Iris pigment epithelial cell (primary cell): ENCODE measurements around the gene ELMO1.

Experiments
- DNase-seq: peaks from one replicate; pipeline ENCODE4 v3.0.0-alpha.2; 2011; ENCODE audit warnings: low read depth

Gene ELMO1

DNA sequence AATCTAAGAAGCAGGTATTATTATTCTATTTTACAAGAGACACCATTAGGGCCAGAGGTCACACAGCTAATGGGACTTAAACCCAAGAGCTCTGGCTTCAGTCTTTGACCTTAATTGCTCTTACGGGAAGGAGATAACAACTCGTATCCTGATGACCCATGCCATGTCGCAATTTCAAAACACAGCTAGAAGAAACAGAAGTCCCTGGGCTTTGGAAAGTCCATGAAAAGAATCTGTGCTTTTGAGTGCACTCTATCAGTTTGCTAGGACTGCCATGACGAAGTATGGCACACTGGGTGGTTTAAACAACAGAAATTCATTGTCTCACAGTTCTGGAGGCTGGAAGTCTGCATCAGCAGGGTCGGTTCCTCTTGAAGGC is 476.5 kb downstream of the ELMO1 start:
- no peak for DNase-seq

DNA sequence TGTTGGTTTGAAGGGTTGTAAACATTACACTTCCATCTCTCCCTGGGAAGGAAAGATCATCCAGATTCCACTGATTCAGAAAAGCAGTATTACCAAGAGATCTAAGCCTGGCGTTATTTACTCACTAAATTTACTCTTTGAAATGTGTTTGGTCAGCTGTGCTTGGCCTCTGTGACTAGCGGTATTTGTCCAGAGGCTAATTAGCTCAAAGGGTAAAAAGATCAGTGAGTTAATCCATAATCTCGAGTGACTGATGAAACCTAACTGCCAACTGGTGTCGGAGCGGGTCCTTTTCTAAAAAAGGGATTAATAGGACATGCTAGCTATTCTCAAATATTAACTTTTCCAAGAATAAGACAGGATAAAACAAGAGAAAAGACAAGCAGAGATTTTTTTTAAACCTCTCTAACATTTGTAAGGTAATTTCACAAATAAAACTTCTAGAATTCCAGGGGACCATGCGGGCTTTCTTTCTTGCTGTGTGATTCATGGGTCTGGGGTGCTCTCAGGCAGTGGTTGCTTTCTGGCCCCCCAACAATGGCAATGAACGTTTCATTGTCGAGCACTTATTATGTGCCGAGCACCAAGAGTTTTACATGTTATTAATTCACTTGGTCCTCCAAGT is 477.0 kb downstream of the ELMO1 start:
- no peak for DNase-seq

DNA sequence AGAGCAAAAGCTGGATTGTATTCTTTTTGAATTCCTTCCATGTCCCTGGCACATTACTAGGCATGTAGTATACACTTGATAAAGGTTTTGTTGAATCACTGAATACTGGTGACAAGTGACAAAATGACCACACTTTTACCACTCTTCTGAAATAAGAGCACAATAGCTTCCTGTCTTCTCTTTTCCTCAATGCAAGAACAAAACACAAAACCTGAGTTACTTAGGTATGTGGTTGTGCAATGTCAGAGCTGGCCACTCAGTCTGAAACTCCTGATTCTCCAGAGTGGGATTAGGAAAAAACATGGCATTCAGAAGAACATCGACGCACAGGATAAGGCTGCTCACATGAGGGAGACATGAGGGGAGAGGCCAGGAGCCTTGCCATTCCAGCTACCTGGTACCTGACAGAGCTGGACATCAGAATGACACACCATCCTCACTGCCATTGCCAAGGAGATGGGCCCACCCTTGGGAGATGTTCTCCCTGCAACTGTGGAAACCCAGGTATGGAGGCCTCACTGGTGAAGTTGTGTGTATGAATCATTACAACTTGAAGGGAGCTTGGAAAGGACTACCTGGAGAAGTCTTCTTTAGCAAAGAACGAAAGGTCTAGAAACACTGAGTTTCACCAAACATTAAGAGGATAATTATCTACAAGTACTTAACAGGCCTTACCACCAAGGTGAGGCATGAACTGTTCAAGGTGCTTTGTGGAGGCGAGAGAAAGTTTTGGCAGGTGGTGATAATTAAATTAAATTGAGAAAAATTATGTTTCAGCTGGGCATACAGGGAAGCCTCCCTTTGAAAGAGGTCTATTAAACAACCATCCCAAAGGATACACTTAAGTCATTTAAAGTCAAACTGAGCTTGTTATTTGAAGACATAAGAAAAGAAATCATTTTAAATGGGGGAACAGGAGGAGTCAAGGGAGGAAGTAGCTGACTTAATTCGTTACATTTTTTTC is 477.8 kb downstream of the ELMO1 start:
- no peak for DNase-seq

DNA sequence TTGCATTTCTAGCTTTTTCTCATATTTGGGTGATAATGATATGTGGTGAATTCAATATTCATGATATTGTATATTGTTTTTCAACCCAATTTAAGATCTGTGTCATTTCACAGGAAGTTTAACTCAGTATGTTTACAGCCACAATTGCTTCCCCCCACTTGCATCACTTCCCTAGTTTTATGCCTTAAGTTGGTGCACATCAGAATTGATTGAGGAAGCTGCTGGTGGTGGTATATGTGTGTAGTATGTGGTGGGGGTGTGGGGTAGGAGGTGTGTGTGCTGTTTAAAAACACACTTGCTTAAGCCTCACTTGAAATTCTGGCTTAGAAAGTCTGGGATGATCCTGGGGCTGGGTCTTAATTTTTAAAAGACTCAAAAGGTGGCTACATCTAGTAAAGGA is 479.3 kb downstream of the ELMO1 start:
- no peak for DNase-seq

DNA sequence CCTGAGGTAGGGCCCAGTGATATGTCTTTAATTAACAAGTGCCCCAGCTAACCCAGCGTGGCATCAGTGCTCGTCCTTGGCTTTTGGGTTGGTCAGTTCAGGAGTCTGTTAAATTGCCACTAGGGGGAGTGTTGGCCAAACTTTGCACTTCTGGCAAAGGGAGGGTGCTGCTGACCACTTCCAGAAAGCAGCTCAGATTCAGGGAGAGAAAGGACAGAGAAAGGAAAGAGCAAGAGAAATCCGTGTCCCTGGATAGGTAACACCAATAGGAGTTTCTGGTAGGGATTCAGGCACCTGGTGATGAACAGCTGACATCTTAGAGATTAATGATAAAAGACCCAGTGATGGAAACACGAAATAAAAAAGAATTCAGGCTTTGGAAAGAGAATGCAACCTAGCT is 481.3 kb downstream of the ELMO1 start:
- DNase-seq = peak; percentile 63

DNA sequence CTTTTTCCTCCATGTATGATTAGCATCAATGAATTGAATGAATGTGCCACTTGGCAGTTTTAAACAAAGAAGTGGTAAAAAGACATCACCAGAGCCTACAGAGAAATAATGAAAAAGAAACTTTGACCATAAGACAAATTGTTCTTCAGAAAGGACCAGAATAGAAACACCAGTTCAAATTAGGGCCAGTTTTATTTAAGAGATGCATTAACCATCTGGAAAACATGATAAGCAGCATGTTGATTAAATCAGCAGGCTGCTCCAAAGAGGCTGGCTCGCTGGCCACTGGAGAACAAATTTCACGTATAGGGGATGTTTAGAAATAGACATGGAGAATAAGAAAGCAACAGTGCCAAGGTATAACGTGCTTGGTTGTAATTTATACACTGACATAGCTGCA is 482.0 kb downstream of the ELMO1 start:
- no peak for DNase-seq

DNA sequence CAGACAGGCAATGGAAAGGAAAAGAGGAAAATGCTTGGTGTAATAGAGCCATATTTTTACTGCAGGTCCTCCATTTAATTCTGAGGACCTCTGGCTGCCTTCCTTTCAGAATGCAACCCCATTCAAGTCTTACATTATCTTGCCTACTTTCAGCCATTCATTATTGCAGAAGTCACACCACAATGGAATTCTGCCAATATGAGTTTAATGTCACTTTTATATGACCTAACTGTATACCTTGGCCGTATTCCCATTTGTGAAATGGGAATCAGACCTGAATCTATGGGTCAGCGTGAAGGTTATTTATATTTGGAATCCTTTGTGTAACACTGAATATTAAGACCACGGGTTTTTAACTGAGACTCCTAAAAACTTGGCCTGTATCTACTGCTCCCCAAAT is 482.6 kb downstream of the ELMO1 start:
- no peak for DNase-seq

DNA sequence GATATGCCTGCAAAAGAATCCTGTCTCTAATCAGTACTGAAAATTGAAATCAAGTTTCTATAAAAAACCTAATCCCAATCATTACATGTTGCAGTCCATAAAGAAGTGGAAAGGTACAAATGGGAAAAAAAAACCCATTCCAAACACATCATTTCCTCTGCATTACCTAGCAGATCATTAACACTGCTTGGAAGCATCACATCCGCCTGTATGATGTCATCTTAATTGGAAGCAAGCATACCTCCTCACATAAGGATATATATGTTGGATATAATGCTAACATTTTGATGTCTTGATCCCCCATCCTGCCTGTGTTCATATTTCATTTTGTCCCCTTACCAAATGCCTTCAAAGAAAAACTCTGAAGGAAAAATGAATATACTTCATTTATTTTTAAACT is 483.0 kb downstream of the ELMO1 start:
- DNase-seq = no peak

DNA sequence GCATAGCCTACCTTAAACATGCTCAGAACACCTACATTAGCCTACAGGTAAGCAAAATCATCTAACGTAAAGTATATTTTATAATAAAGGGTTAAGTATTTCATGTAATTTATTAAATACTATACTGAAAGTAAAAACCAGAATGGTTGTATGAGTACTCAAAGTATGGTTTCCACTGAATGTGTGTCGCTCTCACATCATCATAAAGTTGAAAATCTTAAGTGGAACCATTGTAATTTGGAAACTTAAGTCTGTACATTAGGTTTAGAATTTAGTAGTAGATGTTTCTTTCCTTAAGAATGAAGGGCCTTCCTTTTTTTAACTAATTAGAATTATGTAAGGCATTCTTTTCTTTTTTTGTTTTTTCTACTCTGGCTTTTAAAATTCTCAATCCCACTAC is 484.4 kb downstream of the ELMO1 start:
- no peak for DNase-seq

DNA sequence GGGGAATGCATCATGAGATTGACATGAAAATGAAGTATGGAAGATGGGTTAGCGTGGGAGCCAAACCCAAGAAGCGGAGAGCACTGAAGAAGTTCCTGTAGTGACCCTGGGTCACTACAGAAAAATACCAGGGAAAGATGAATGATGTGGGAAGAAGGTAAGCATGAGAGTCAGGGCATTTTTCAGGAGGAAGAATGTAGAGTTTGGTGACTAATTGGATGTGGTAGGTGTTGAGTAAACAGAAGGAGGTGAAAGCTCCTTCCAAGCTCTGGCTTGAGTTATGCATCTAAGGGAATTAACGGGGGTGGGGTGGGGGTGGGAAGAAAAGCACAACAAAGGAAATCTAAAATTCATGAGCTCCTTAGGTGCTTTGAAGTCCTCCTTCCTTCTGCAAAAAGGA is 486.3 kb downstream of the ELMO1 start:
- no peak for DNase-seq

DNA sequence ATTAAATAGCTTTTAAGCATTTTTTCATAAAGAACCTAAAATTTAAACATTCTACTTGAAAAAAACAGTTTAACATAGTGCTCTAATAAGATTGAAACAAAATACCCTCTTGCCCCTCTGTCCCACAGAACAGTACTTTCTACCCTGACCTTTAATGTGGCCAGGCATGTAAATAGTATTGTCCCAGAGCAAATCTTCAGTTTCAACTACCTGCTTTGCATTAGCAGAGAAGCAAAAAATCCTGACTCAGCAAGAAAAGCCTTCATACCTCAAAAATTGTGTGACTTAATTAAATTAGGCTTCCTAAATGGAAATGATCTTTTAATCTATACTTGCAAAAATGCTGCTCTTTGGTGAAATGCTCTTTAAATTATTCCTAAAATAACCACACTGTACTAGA is 487.0 kb downstream of the ELMO1 start:
- no peak for DNase-seq

DNA sequence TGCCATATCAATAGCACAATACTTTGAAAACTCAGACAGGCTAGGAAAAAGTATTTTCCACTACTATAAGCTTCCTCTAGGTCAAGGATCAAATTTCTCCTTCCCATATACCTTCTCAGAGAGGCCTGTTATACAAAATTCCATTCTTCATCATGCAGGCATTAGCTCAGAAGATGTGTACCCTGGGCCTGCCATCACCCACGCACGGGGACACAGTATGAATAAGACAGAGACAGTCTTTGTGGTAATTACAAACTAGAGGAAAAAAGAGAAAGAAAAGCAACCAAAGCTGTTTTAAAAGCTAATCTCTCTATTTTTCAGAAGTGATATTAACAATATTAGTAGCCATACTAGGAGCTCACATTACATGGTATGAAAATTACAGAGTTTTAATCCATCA is 487.6 kb downstream of the ELMO1 start:
- no peak for DNase-seq

DNA sequence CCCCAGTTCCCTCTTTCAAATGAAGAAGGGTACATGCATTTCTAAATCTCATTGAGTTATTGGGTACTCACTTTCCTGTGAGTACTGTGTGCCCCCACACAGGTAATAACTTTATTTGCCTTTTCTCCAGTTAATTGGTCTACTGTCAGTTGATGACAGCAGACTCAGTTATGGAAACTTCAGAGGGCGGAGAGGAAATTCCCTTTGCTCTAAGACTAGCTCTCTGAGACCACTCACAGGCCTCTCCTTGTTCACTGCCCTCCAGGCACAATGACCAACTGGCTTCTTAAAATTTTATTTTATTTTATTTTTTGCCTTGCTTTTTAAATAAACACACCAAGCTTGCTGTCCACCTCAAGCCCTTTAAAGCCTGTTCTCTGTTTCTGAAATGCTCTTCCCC is 488.6 kb downstream of the ELMO1 start:
- no peak for DNase-seq

DNA sequence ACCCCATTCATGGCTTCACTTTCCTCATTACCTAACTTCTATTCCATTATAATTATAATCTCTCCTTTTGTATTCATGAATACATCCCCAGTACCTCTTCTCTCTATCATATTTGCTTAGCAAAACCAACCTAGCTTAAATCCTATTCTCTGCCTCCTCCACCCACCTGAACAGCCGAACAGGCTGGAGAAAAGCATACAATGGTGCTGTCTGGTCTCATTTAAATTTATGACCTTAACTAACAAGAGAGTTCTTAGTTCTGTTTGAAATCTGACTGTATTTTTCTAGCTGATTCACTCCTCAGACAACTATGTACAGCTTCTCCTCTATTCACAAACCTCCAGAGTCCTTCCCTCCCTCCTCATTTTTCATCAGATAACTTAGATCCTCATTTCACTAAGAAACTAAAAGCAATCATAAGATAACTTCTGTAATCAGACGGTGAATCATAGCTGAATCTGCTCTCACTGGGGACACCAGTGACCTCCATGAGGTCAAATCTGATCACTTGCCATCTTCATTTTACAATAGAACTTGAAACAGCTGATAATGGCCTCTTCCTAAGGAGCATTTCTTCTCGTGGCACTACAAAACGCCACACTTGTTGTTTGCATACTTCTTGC is 490.4 kb downstream of the ELMO1 start:
- DNase-seq = no peak

DNA sequence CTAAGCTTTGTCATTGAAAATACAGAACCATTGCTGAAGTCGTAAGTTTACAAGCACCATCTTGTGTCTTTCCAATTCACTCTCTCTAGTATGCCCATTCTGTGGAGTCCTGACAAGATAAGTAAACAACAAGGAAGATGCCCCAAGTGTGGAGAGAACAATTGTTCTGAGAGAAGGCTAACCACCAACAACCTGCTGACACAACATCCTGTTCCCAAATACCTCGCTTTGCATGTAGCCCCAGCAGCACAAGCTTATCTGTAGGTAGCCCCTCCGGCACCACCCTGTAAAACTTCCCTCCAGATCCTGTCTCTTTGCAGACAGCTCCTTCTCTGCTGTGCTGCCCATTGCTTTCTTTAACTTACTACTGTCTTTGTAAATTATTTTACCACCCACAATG is 491.0 kb downstream of the ELMO1 start:
- DNase-seq = no peak

DNA sequence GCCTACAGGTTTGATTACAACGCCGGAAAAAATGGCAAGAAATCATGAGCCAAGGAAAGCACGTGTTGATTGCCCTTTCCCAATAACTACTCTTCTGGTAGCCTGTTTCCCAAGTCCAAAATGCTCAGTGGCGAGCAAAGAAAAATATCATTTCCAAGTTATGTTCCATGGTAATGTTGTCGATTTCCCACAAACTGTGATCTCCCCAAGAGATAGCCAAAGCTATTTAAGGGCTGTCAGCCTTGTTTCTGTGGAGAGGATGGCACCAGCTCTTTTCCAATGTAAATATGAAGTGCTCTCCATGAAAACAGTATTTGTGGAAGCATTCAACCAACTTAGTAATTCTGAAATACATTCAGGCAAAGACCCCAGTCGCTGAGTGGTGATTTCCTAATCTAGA is 491.9 kb downstream of the ELMO1 start:
- DNase-seq = no peak

DNA sequence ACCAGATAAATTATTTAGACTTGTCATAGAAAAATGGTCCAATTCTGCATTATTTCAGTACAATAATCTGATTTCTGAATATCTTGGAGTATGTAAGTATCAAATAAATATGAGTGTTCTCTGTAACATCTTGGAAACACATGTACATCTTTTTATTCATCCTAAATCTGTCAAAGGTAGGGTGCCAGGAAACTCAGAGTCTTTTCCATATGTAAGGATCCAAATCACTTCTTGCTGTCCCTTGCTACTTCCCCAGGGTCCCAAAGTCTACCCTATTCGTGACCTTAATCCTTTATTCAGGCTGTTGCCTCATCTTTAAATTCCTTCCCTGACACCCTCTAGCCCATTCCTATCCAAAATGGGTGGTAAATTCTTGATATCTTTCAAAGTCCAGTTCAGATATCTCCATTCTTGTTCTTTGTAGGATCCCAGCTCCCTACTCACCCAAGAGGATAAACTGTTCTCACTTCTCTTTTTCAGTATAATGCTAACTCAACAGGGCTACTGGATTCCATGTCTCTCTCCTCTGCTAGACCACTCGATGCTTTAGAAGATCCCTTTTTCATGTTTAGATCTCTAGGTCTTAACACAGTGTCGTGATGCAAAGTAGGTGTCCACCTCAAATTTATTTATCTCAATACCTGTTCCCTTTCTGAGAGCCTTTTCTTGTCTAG is 493.1 kb downstream of the ELMO1 start:
- no peak for DNase-seq

DNA sequence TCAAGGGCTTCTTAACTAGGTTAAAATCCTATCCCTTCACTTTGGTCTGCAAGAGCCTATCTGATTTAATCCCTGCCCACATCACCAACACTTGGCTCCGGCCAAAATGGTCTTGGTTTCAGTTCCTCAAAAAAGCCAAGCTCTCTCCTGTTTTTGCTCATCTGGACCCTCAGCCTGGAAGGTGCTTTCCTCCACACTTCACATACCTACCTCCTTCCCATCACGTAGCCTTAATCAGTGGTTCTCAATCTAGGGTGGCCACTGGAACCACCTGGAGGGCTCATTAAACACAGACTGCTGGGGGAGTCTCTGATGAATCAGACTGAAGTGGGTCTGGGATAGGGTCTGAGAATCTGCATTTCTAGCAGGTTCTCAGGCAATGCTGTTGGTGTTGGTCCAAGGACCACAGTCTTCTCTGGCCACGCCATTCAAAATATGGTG is 497.4 kb downstream of the ELMO1 start:
- DNase-seq = no peak

DNA sequence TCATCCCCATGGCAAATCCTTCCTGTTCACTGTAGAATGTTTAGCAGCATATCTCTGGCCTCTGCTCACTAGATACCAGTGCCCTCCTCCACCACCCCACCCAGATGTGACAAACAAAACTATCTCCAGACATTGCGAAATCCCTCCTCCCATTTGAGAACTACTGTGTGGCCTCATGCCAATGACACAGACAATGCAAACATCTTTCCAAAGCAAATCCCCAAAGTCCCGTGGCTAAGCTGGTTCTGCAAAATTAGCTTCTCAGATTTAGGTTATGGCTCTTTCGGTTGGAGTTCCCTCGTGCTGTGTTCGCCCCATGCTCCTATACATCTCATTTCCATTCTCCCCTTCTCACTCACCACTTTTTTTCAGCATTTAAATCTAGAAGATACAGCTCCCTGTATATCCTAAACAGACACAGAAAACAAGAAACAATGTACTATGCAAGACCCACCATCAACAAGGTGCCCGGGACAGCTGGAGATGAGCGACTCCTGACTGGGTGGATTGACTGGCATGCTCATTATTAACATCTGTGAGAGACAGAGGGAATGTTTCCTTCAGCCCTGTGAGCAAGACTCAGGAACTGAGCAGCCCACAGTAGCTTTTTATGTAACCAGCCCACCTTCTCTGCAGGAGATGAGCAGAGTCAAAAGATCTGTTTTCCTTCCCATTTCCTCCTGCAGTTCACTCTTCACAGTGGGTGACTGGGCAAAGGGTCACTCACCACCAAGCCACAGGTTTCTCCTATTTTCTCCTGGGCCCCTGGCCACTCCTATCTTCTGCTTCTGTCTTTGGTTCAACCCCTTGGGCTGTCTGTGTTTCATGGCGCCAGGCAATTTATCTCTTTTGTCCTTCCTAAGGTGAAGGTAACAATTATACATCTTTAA is 498.7 kb downstream of the ELMO1 start:
- no peak for DNase-seq

DNA sequence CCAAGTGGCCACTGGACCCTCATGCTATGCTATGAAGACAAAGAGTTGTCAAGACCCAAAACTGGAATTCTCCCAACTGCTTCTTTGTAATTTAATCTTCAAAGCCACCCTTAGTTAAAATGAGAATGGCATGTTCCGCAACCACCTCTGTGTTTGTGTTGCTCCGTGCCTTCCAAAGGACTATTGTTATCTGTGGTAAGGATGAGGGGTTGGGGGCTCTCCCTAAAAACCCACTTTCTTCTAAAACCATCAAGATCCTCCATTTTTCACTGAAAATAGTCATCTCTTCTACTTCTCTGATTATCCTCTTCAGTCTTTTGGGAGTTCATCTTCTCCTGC is 502.3 kb downstream of the ELMO1 start:
- DNase-seq = no peak

DNA sequence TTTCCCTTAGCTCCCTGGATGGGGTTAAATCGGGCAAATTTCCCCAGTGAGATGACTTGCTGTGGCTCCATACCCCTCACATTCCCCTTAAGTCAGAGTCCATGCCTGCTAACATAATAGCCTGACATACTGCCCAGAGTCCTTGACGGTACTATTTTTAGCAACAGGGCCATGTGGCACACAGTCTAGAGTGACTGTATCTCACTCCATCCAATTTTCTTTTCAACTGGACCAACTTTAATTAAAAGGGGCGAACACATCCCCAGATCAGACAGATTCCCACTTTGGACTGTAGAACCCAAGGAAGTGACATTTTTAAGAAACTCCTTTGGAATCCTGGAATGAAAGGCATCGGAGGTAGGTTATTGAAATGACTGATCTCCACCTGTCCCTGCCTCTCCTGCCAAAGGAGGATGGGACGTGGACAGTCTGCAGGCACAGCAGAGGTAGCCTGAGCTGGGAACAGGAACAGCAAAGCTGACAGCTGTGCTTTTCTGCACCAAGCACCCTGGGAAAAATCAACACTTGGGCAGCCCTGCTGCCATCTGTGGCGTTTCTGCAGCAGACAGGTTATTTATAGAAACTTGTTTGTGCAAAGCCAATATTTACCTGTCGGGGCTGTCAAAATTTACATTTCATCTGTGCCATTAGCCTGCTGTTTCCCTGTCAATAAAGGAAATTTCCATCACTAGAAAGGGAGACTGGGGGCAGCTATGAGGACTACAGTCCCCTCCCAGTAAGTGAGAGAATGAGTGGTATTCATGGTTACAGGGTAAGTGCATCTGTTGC is 502.9 kb downstream of the ELMO1 start:
- DNase-seq = no peak
